GM06990 (cell line): Measurements from ENCODE around the gene TTC4.

Experiments
- DNase-seq: peaks from one replicate; pipeline ENCODE4 v3.0.0-alpha.2; 2011; ENCODE audit not compliant: insufficient read length; ENCODE audit errors: extremely low read depth
- H3K27me3 ChIP-seq: replicated peaks from 2 replicates; pipeline ENCODE4 v1.6.0; 2011; ENCODE audit warnings: low read length; ENCODE audit not compliant: control insufficient read depth, insufficient read depth
- H3K36me3 ChIP-seq: 2 replicates; pipeline ENCODE4 v1.5.1; 2011; ENCODE audit warnings: low read length; ENCODE audit not compliant: control insufficient read depth, insufficient read depth
- H3K4me3 ChIP-seq: replicated peaks from 2 replicates; pipeline ENCODE4 v1.5.1; 2011; ENCODE audit warnings: low read depth, mild to moderate bottlenecking, control low read depth, low read length
- CTCF ChIP-seq: IDR thresholded peaks from 2 replicates; pipeline ENCODE4 v1.5.1; 2011; ENCODE audit warnings: low read length, control low read depth, mild to moderate bottlenecking, inconsistent platforms; ENCODE audit not compliant: insufficient read depth, poor library complexity, severe bottlenecking

Gene TTC4

GRCh38 chr1:54758678-54759348, 43.2 kb downstream of the TTC4 start:
- TF ChIP-seq CTCF, result no peak
- H3K4me3 ChIP-seq, result no peak overlapping the region
- no peak for DNase-seq
- H3K27me3 ChIP-seq, result no peaks in the 10 kb centered on the region
- H3K36me3 ChIP-seq, result peaks cover 3% of the 10 kb centered on the region

GRCh38 chr1:54763816-54764132, 48.1 kb downstream of the TTC4 start:
- Histone ChIP-seq H3K4me3 (peak overlapping the region; percentile 98), H3K36me3 (no peaks in the 10 kb centered on the region), H3K27me3 (no peaks in the 10 kb centered on the region)
- no peak for DNase-seq
- no peak for TF ChIP-seq CTCF

- no peaks in the 10 kb centered on the region for H3K36me3 ChIP-seq
- peak within 1 kb of the TSS; percentile 98 for H3K4me3 ChIP-seq
- no peak for TF ChIP-seq CTCF
- peak; percentile 100 for DNase-seq
- no peaks in the 10 kb centered on the region for H3K27me3 ChIP-seq
Measured at GRCh38 chr1:54764133-54764921, 48.7 kb downstream of the TTC4 start, which contains the start of gene PARS2. TSS of gene PARS2 (minus strand) at chr1:54764523. CDS start at chr1:54759161, 5,362 bp downstream.

- no peak for DNase-seq
- no peaks in the 10 kb centered on the region for H3K36me3 ChIP-seq
- H3K4me3 ChIP-seq, result peak overlapping the region; percentile 65
- TF ChIP-seq CTCF, result no peak
- H3K27me3 ChIP-seq, result no peaks in the 10 kb centered on the region
Measured at GRCh38 chr1:54764922-54765561, 49.4 kb downstream of the TTC4 start.

- TF ChIP-seq CTCF, result no peak
Measured at GRCh38 chr1:54766726-54767125, 51.1 kb downstream of the TTC4 start.

More at GRCh38 chr1:54766726-54767125, 51.1 kb downstream of the TTC4 start:
- no peak for DNase-seq
- Histone ChIP-seq H3K36me3 (no peaks in the 10 kb centered on the region), H3K27me3 (no peaks in the 10 kb centered on the region), H3K4me3 (no peak overlapping the region)
